Measurements from ENCODE around the gene PIGW. TPM values are rescaled to one million over a fixed set of nuclear protein-coding genes. Genes with fewer than 3 reads are reported as not detected.

Gene PIGW
- total and polyA plus RNA-seq, 9 donors: 0.60 to 10.0 (median 4.6) TPM

DNA sequence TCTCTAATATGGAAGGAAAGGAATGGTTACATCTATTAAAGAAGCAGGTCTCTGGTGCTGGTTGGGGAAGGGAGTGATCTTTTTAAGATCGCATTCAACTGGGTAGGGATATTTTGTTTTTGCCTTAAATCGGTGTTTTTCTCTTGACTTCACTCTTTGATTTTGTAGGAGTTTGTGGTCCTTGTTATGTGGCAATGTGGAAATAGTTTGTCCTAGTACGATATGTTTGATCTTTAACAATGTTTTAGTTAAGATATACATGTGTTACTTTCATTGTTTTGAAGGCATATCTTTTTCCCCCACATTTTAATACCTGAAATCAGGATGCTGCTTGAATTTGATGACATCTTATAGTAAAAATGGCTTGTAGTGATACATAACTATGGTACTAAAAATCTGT, 18.7 kb downstream of the PIGW start:
- intact Hi-C loops (cut with DNase I): no loop called here
- no peaks in the 10 kb centered on the region for H3K36me3 ChIP-seq
- H3K4me1 ChIP-seq (ENCODE audit: insufficient read depth): peaks cover 2% of the 10 kb centered on the region
- no peak overlapping the region for H3K4me3 ChIP-seq
- no peak for TF ChIP-seq POLR2A (IDR thresholded peaks at IDR 0.05)
- no peak for TF ChIP-seq EP300 (IDR thresholded peaks at IDR 0.05)
- TF ChIP-seq, protein P1, sequence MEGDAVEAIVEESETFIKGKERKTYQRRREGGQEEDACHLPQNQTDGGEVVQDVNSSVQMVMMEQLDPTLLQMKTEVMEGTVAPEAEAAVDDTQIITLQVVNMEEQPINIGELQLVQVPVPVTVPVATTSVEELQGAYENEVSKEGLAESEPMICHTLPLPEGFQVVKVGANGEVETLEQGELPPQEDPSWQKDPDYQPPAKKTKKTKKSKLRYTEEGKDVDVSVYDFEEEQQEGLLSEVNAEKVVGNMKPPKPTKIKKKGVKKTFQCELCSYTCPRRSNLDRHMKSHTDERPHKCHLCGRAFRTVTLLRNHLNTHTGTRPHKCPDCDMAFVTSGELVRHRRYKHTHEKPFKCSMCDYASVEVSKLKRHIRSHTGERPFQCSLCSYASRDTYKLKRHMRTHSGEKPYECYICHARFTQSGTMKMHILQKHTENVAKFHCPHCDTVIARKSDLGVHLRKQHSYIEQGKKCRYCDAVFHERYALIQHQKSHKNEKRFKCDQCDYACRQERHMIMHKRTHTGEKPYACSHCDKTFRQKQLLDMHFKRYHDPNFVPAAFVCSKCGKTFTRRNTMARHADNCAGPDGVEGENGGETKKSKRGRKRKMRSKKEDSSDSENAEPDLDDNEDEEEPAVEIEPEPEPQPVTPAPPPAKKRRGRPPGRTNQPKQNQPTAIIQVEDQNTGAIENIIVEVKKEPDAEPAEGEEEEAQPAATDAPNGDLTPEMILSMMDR (IDR thresholded peaks at IDR 0.05): no peak
- DNase-seq: no peak
- no peak overlapping the region for H3K27ac ChIP-seq
- no peaks in the 10 kb centered on the region for H3K9me3 ChIP-seq
- no peaks in the 10 kb centered on the region for H3K27me3 ChIP-seq
- WGBS, 3 donors: 77 to 84% (median 83%) methylated on average over 3 of the region's 3 CpGs

DNA sequence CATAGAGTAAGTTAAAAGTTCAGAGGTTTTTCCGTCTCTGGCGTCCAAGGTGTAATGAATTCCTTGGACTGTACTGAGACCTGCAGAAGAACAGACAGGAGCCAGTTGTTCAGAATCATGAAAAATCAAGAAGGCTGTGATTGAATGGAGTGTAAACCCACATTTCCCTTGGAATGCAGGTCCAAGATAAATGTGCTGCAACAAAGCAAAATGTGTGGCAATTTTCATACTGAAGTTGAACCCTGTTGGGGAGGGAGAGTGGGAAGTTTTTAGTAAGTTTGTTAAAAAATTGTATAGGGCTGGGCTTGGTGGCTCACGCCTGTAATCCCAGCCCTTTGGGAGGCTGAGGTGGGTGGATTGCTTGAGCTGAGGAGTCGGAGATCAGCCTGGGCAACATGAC, 31.3 kb downstream of the PIGW start:
- H3K27me3 ChIP-seq: no peaks in the 10 kb centered on the region
- intact Hi-C loops (cut with DNase I): no loop called here
- H3K4me1 ChIP-seq (ENCODE audit: insufficient read depth): no peaks in the 10 kb centered on the region
- no peak for DNase-seq
- TF ChIP-seq, protein P1 (IDR thresholded peaks at IDR 0.05): no peak
- TF ChIP-seq EP300 (IDR thresholded peaks at IDR 0.05) (no peak), POLR2A (IDR thresholded peaks at IDR 0.05) (no peak)
- no peak overlapping the region for H3K4me3 ChIP-seq
- 85 to 89% (median 88%) methylated on average over 4 of the region's 4 CpGs for WGBS, 3 donors
- H3K36me3 ChIP-seq: no peaks in the 10 kb centered on the region
- no peak overlapping the region for H3K27ac ChIP-seq
- no peaks in the 10 kb centered on the region for H3K9me3 ChIP-seq

DNA sequence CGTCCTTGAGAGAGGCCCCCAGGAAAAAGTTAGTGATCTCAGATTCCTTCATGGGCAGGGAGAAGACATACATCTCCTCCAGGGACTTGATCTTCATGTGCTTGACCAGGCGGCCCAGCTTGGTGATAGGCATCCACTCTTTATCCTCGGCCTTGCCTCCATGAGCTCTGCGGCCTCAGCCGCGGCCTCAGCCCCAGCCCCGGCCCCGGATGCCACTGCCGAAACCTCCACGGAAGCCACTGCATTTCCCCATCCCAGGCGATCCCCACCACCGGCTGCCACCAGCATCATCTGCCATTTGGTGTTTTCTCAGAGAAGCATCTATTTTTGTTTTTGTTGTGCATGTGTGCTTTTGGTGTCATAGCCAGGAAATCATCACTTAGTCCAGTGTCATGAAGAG, 40.2 kb downstream of the PIGW start:
- no peak for DNase-seq
- Histone ChIP-seq H3K27ac (no peak overlapping the region), H3K36me3 (no peaks in the 10 kb centered on the region), H3K4me3 (no peak overlapping the region), H3K9me3 (no peaks in the 10 kb centered on the region), H3K27me3 (no peaks in the 10 kb centered on the region), H3K4me1 (ENCODE audit: insufficient read depth) (no peaks in the 10 kb centered on the region)
- 93 to 98% (median 94%) methylated on average over 12 of the region's 12 CpGs for WGBS, 3 donors
- intact Hi-C loops (cut with DNase I): loop anchor here in 1 of 4 donors (2.0 kb wide), 1 partner anchor 14 kb away; no protein-coding TSS in a partner anchor
- TF ChIP-seq, protein P1 (IDR thresholded peaks at IDR 0.05): no peak
- TF ChIP-seq POLR2A (IDR thresholded peaks at IDR 0.05) (no peak), EP300 (IDR thresholded peaks at IDR 0.05) (no peak)

DNA sequence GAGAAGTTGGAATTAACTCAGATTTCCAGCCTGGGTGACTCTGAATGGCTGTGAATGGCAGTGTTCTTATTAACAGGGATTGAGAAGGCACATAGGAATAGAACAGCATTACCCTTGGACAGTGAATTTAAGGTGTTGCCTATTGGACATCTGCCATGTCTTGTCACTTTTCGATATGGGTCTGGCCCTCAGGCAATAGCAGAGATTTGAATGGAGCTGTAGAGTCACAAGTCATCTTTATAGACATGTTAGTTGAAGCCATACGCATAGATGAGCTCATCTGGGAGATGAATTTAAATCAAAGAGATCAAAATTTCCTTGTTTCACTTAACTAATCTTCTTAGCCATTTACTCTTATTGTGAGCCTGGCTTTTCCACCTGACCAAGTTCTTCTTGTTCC, 42.0 kb downstream of the PIGW start:
- Histone ChIP-seq H3K27ac (no peak overlapping the region), H3K36me3 (no peaks in the 10 kb centered on the region), H3K27me3 (no peaks in the 10 kb centered on the region), H3K4me1 (ENCODE audit: insufficient read depth) (no peaks in the 10 kb centered on the region), H3K4me3 (no peak overlapping the region), H3K9me3 (no peaks in the 10 kb centered on the region)
- DNase-seq: no peak
- TF ChIP-seq EP300 (IDR thresholded peaks at IDR 0.05) (no peak), POLR2A (IDR thresholded peaks at IDR 0.05) (no peak)
- TF ChIP-seq, protein P1 (IDR thresholded peaks at IDR 0.05): no peak
- 71 to 92% (median 90%) methylated on average over 2 of the region's 2 CpGs for WGBS, 3 donors
- intact Hi-C loops (cut with DNase I): no loop called here
